Central memory CD8-positive, alpha-beta T cell (primary cell): Measurements from ENCODE around the gene CCNT1.
"Not testable (repeated sequence)": the region's sequence is repeated elsewhere in the genome, so short reads cannot be mapped to it uniquely, and the experiment has no call there.

Experiments used
- ATAC-seq: fragments of 150-1000 bp; cut with Tn5 transposase; replicated peaks from 2 replicates; pipeline ENCODE4 v1.10.0; 2022; ENCODE audit warnings: mild to moderate bottlenecking, moderate FRiP score, moderate number of reproducible peaks; ENCODE audit not compliant: poor library complexity, severe bottlenecking; ENCODE audit errors: extremely low read depth
- DNase-seq, 2 donors: peaks; one replicate each; pipeline ENCODE4 v3.0.0; 2021; ENCODE audit warnings: low spot score in 2 of 2
- H3K27ac Mint-ChIP-seq: one replicate; pipeline ENCODE4 v1.8.0; 2022; ENCODE audit warnings: low read depth, mild to moderate bottlenecking, moderate library complexity, mixed read lengths
- H3K27me3 Mint-ChIP-seq: one replicate; pipeline ENCODE4 v1.8.0; 2022; ENCODE audit warnings: mixed read lengths
- H3K36me3 Mint-ChIP-seq: one replicate; pipeline ENCODE4 v1.8.0; 2022; ENCODE audit warnings: mild to moderate bottlenecking, moderate library complexity, mixed read lengths; ENCODE audit not compliant: insufficient read depth
- H3K4me1 Mint-ChIP-seq: one replicate; pipeline ENCODE4 v1.8.0; 2022; ENCODE audit warnings: mixed read lengths
- H3K4me3 Mint-ChIP-seq: one replicate; pipeline ENCODE4 v1.8.0; 2022; ENCODE audit warnings: mild to moderate bottlenecking, moderate library complexity, mixed read lengths
- H3K9me3 Mint-ChIP-seq: one replicate; pipeline ENCODE4 v1.8.0; 2022; ENCODE audit warnings: mixed read lengths

The CCNT1 gene

DNA sequence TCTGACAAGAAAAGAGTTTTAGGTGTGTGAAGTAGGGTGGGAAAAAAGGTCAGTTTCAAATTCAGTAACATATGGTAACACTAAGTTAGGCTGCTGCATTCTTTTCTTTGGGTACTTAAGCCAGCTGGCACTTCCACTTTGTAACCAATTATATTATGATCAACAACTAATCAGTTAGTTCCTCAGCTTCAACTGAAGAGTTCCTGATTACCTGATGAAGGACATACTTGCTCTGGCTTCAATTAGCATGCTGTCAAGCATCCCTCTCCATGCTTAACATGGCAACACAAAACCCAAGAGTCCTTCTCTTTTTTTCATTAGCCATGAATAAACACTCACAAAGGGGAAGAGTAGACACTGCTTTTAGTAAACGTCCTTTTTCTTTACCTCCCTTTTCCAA, 27.7 kb downstream of the CCNT1 start:
- H3K4me3 Mint-ChIP-seq: no peak overlapping the region
- H3K9me3 Mint-ChIP-seq: no peaks in the 10 kb centered on the region
- H3K27me3 Mint-ChIP-seq: no peaks in the 10 kb centered on the region
- H3K27ac Mint-ChIP-seq: no peak overlapping the region
- no peak for DNase-seq
- peaks cover 50% of the 10 kb centered on the region for H3K36me3 Mint-ChIP-seq
- no peak for ATAC-seq
- peaks cover 31% of the 10 kb centered on the region for H3K4me1 Mint-ChIP-seq

DNA sequence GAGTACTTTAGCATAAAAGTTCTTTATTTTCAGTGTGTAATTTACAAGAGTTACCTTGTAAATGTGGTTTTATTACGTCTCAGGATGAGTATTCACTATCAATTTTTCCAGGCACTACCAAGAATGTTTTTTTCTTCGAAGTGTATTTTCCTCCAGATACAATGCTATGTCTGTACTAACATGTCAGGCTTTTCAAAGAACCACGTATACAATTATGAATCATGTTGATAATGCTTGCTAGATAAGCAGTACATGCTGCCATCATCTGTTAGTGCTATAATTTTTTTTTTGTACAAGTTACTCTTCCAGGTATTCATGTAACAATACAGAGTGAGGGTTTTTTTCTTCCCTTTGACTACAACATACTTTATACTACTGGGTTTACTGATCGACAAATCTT, 28.9 kb downstream of the CCNT1 start:
- Mint-ChIP-seq H3K36me3 (peaks cover 38% of the 10 kb centered on the region), H3K27ac (no peak overlapping the region), H3K9me3 (no peaks in the 10 kb centered on the region), H3K4me1 (peaks cover 31% of the 10 kb centered on the region), H3K27me3 (no peaks in the 10 kb centered on the region), H3K4me3 (no peak overlapping the region)
- no peak for DNase-seq
- no peak for ATAC-seq

DNA sequence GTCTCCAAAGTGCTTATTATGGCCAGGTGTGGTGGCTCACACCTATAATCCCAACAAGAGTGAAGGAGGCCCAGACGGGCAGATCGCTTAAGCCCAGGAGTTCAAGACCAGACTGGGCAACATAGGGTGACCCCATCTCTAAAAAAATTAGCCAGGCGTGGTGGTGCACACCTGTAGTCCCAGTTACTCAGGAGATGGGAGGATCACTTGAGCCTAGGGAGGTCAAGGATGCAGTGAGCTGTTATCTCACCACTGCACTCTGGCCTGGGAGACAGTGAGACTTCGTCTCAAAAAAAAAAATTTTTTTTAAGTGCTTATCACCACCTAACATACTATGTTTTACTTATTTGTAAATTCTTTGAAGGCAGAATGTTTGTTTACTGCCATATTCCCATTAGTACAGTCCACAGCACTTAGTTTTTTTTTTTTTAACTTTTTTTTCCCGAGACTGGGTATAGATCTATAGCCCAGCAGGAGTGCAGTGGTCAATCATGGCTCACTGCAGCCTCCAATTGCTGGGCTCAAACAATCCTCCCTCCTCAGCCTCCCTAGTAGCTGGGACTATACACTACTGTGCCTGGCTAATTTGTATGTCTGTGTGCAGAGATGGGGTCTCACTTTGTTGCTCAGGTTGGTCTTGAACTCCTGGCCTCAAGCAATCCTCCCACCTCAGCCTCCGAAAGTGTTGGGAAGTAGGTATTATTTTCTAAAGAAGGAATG, 29.7 kb downstream of the CCNT1 start:
- no peak for ATAC-seq
- no peak overlapping the region for H3K27ac Mint-ChIP-seq
- DNase-seq: no peak
- peaks cover 27% of the 10 kb centered on the region for H3K4me1 Mint-ChIP-seq
- H3K36me3 Mint-ChIP-seq: peaks cover 37% of the 10 kb centered on the region
- no peaks in the 10 kb centered on the region for H3K27me3 Mint-ChIP-seq
- no peaks in the 10 kb centered on the region for H3K9me3 Mint-ChIP-seq
- H3K4me3 Mint-ChIP-seq: no peak overlapping the region

DNA sequence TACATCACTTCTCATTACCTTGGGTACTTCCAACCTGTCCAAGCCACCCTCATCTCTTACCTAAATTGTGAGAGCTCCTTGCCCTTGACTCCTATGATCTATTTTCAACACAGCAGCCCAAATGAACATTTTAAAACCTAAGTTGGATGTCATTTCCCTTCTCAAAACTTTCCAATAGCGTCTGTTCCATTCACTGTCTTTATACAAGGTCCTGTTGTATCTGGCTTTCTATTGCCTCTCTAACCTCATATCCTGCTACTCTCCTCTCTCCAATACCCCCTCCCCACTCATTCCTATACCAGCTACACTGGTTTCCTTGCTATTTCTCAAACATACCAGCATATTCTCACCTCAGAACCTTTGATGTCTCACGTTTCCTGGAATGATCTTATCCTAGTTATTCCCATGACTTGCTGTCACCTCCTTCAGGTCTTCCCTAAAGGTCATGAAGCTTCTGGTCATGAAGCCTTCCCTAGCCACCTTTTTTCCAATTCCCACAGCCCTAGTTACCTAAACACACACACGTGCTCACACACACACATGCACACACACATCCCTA, 30.4 kb downstream of the CCNT1 start:
- Mint-ChIP-seq H3K4me3 (no peak overlapping the region), H3K36me3 (peaks cover 38% of the 10 kb centered on the region), H3K4me1 (peaks cover 20% of the 10 kb centered on the region), H3K27me3 (no peaks in the 10 kb centered on the region), H3K27ac (no peak overlapping the region), H3K9me3 (no peaks in the 10 kb centered on the region)
- ATAC-seq: no peak
- no peak for DNase-seq

DNA sequence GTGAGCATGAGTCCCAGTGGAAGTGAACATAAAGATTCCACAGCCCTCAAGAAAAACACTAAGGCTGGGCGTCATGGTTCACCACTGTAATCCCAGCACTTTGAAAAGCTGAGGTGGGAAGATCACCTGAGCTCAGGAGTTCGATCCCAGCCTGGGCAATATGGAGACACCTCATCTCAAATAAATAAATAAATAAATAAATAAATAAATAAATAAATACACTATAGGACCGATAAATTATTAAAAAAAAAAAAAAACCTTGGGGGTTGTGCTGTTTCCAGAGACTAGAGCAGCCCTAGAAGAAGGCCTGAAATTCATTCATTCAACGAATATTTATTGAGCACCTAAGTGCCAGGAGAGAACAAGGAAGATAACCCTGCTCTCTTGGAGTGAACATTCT, 33.0 kb downstream of the CCNT1 start:
- Mint-ChIP-seq H3K27me3 (no peaks in the 10 kb centered on the region), H3K36me3 (peaks cover 39% of the 10 kb centered on the region), H3K4me1 (peaks cover 27% of the 10 kb centered on the region), H3K9me3 (no peaks in the 10 kb centered on the region), H3K27ac (no peak overlapping the region), H3K4me3 (peak overlapping the region; percentile 89)
- ATAC-seq (no peak), DNase-seq (no peak)

DNA sequence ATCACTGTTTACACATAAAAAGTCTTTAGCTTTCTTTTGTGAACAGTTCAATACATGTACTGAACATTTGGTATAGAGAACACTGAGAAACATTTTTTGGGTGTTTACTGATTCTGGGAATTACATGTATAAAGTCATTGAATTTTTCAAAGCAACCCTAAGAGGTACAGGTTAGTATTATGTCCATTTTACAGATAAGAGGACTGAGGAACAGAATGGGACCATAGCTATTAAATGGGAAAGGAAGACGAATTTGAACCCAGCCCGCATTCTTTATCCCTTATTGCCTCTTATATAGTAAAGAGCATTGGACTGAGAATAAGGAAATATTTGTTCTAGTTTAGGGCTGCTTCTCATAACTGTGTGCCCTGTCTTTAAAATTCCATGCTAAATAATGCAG, 33.6 kb downstream of the CCNT1 start:
- H3K4me1 Mint-ChIP-seq: peaks cover 33% of the 10 kb centered on the region
- peaks cover 39% of the 10 kb centered on the region for H3K36me3 Mint-ChIP-seq
- ATAC-seq (no peak), DNase-seq (no peak)
- H3K9me3 Mint-ChIP-seq: no peaks in the 10 kb centered on the region
- H3K27me3 Mint-ChIP-seq: no peaks in the 10 kb centered on the region
- H3K4me3 Mint-ChIP-seq: peak overlapping the region; percentile 89
- no peak overlapping the region for H3K27ac Mint-ChIP-seq

DNA sequence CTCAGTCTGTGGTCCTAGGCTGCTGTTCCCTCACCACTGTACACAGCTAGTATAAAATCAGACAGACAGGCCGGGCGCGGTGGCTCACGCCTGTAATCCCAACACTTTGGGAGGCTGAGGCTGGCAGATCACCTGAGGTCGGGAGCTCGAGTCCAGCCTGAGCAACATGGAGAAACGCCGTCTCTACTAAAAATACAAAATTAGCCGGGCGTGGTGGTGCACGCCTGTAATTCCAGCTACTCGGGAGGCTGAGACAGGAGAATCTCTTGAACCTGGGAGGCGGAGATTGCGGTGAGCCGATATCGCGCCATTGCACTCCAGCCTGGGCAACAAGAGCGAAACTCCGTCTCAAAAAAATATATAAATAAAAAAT, 34.0 kb downstream of the CCNT1 start:
- H3K27me3 Mint-ChIP-seq, ATAC-seq, DNase-seq, H3K9me3 Mint-ChIP-seq: not testable (repeated sequence)
- peaks cover 40% of the 10 kb centered on the region for H3K36me3 Mint-ChIP-seq
- H3K4me1 Mint-ChIP-seq: peaks cover 37% of the 10 kb centered on the region
- peak overlapping the region; percentile 98 for H3K27ac Mint-ChIP-seq
- H3K4me3 Mint-ChIP-seq: peak overlapping the region; percentile 89

DNA sequence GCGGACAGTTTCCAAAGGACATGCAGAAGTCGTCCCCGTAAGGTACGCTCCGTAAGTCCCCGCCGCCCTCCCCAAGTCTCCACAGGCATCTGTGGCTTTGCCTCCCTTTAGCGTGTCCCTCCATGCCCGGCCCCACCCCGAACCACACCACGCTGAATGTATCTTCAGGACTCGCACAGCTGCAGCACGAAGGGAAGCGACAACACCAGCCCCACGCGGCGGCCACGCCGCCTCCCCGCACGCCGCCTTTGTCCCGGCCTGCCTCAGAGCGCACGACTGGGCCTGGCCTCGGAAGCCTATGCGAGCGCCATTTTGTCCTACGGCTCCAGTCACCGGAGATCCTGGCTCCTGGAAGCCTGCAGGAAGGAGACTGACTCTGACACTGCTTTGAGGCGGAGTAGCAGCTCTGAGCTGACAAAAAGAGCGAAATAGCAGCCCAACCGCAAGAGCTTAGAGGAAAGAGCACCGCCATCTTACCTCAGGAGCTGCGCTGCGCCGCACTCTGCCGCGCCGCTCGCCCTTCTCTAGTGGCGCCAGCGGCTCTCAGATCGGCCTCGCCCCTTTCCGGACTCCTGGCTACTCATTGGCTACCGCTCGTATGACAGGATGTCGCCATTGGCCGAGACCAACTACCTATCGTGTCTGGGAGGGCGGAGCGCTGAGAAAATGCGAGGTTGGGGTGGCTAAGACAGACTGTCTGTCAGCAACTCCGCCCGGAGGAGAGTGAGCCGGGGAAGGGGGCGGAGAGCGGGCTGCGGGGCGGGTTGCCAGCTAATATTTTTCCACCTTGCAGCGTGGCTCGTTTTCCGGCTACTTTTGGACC, 34.6 kb downstream of the CCNT1 start, which contains the start of gene KANSL2:
TSS of gene KANSL2 (minus strand) at position 529 of the 823 bp plus-strand sequence. CDS start 606 bp downstream, outside the sequence.
- peak within 1 kb of the TSS; percentile 98 for H3K27ac Mint-ChIP-seq
- H3K4me1 Mint-ChIP-seq: peaks cover 41% of the 10 kb centered on the region
- peak within 1 kb of the TSS; percentile 89 for H3K4me3 Mint-ChIP-seq
- DNase-seq: peak; percentile 90 to 96
- no peaks in the 10 kb centered on the region for H3K27me3 Mint-ChIP-seq
- ATAC-seq: peak; percentile 98
- H3K9me3 Mint-ChIP-seq: no peaks in the 10 kb centered on the region
- peaks cover 46% of the 10 kb centered on the region for H3K36me3 Mint-ChIP-seq

DNA sequence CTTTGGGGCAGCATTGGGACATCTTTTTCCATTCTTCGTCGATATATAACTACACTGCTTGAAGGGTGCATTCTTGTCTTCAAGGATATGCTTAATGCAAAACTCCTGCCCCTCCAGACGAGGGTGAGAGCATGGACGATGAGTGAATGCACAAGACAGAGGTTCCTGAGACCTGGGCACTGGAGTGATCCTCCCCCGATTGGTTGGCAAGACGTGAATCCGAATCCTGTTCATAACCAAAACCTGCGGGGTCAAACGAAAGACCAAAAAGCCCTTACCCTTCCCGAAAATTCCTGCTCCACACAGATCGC, 35.2 kb downstream of the CCNT1 start:
- DNase-seq: no peak
- no peak for ATAC-seq
- Mint-ChIP-seq H3K4me3 (peak overlapping the region; percentile 89), H3K27ac (peak overlapping the region; percentile 98), H3K36me3 (peaks cover 46% of the 10 kb centered on the region), H3K27me3 (no peaks in the 10 kb centered on the region), H3K9me3 (no peaks in the 10 kb centered on the region), H3K4me1 (peaks cover 41% of the 10 kb centered on the region)

DNA sequence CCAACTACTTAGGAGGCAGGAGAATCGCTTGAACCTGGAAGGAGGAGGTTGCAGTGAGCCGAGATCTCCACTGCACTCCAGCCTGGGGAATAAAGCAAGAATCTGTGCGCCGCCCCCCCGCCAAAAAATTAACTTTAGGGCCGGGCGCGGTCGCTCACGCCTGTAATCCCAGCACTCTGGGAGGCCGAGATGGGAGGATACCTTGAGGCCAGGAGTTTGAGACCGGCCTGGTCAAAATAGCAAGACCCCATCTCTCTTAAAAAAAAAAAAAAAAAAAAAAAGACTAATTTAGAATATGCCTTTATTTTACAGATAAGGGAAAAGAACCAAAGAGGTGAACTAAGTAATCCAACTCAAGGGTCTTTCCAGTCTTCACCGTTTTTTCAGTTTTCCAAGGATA, 35.6 kb downstream of the CCNT1 start:
- DNase-seq (no peak), ATAC-seq (no peak)
- Mint-ChIP-seq H3K4me1 (peaks cover 40% of the 10 kb centered on the region), H3K4me3 (peak overlapping the region; percentile 89), H3K27me3 (no peaks in the 10 kb centered on the region), H3K36me3 (peaks cover 50% of the 10 kb centered on the region), H3K9me3 (no peaks in the 10 kb centered on the region), H3K27ac (no peak overlapping the region)

DNA sequence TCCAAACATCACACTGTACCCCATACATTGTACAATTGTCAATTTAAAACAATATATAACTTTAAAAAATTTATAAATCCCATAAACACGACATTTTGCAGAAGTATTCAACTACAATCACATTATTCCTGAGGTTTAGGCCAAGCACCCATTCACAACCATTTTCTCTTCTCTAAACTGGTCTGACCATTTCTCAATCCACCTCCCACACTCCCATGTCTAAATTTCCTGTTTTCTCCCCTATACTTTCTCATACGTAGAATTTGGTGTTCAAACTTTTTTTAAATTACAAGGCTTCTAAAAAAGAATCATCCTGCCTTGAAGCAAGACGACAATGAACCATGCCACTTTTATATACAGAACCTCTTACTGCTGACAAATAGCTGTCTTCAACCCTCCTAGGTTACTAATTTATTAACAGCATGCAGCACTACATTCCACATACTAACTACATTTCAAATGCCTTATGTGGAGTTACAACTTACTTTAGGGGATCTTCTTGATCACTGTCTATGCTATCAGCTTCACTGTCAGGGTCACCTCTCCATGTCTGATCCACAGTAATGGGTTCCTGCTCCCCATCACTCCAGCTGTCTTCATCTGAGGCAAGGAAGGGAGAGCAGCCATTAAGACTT, 37.8 kb downstream of the CCNT1 start:
- DNase-seq (no peak), ATAC-seq (no peak)
- Mint-ChIP-seq H3K27ac (peak overlapping the region; percentile 62), H3K4me3 (peak overlapping the region; percentile 89), H3K36me3 (peaks cover 62% of the 10 kb centered on the region), H3K4me1 (peaks cover 40% of the 10 kb centered on the region), H3K27me3 (no peaks in the 10 kb centered on the region), H3K9me3 (no peaks in the 10 kb centered on the region)

DNA sequence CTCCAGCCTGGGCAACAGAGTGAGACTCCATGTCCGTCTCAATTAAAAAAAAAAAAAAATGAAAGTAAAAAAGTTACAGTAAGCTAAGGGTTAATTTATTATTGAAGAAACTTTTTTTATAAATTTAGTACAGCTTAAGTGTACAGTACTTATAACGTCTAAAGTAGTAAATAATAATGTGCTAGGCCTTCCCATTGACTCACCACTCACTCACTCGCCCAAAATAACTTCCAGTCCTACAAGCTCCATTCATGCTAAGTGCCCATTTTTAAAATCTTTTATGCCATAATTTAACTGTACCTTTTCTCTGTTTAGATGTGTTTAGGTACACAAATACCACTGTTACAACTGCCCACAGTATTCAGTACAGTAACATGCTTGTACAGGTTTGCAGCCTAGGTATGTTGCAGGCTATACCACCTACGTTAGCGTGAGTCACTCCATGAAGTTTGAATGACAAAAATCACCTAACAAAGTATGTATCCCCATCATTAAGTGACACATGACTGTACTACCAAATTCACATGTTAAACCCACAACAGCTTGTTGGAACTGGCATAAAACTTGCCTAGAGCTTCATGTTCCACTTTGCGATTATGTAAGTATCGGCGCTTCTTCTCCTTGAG, 45.2 kb downstream of the CCNT1 start:
- H3K36me3 Mint-ChIP-seq: peaks cover 79% of the 10 kb centered on the region
- ATAC-seq (no peak), DNase-seq (no peak)
- no peaks in the 10 kb centered on the region for H3K9me3 Mint-ChIP-seq
- H3K27me3 Mint-ChIP-seq: no peaks in the 10 kb centered on the region
- no peak overlapping the region for H3K4me3 Mint-ChIP-seq
- peaks cover 10% of the 10 kb centered on the region for H3K4me1 Mint-ChIP-seq
- H3K27ac Mint-ChIP-seq: no peak overlapping the region
